GM19025 (cell line): ENCODE data around the gene PRSS56.
"Not testable (repeated sequence)": the region's sequence is repeated elsewhere in the genome, so short reads cannot be mapped to it uniquely, and the experiment has no call there.

Source experiments
- ATAC-seq: cut with Tn5 transposase; IDR thresholded peaks from one replicate; pipeline ENCODE4 v1.9.1; 2021; ENCODE audit warnings: mild to moderate bottlenecking, low read depth, moderate library complexity; ENCODE audit not compliant: unreplicated experiment

PRSS56 gene

GRCh38 chr2:232523682-232524597 is 3.8 kb downstream of the PRSS56 start:
- no peak for ATAC-seq

DNA sequence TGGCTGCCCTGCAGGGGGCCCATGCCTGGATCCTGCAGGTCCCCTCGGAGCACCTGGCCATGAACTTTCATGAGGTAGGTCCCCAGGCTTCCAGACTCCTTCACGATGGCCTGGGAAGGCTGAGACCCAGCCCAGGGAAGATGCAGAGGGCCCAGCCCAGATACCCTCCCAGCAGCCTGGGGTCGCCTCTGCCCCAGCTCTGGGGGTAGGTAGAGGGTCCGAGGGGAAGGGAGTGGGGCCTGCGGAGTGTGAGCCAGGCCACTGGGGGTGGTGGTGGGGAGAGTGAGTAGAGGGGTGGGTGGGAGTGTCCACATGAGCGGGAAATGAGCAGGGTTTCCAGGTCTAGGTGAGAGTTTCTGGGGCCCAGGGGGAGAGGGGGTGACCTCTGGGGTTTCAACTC is 4.6 kb downstream of the PRSS56 start:
- no peak for ATAC-seq

GRCh38 chr2:232525199-232525598 is 5.0 kb downstream of the PRSS56 start:
- no peak for ATAC-seq

- no peak for ATAC-seq
Measured at GRCh38 chr2:232525791-232526371, 5.7 kb downstream of the PRSS56 start, which contains the start of gene CHRND. CHRND (plus strand) TSS chr2:232526160; CDS start chr2:232526216, 56 bp downstream.

DNA sequence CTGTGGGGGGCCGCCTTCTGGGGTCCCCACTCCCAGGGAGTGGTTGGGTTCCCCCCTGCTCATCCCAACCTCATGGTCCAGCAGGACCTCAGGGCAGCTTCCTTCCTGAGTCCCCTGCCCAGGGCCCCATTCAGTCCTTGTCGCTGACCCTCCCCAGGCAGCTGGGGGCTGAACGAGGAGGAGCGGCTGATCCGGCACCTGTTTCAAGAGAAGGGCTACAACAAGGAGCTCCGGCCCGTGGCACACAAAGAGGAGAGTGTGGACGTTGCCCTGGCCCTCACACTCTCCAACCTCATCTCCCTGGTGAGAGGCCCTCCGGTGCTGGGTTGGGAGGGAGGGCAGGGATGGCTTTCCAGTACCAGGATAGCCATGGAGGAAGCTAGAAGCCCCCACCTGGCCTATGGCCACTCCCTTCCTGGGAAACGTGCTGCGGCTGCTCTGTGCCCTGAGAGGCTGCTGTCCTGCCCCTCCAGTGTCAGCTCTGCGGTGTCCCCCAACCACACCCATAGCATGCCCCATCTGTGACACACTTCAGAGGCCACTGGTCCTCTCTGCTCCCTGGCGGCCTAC is 6.3 kb downstream of the PRSS56 start:
- ATAC-seq: no peak

GRCh38 chr2:232527905-232528470 is 7.8 kb downstream of the PRSS56 start:
- ATAC-seq: no peak

DNA sequence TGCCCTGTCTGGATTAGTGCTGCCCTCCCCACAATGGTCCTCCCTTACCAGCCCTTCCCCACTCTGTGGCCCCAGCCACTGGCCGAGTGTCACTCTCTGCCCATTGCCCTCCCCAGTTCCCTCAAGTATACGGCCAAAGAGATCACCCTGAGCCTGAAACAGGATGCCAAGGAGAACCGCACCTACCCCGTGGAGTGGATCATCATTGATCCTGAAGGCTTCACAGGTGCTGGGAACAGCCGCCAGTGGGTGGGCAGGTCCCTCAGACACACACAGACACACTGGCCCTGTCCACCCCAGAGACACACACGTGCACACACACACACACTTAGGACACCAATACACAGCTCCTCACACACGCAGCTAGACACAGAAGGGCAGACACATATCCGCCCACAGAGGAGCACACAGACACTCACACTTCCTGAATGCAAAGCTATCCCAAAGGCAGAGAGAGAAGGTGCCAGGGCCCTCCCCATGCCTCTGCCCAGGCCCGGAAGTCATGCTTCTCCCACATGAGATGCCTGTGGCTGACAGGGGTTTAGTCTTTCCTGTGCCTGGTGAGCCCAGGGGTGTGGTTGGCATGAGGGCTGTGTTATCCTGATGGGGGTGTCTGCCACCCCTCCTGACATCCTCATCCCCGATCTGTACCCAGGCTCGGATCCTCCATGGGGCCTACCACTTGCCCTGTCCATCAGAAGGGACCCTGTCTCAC is 8.7 kb downstream of the PRSS56 start:
- ATAC-seq: no peak

- no peak for ATAC-seq
Measured at GRCh38 chr2:232529806-232530547, 9.8 kb downstream of the PRSS56 start.

GRCh38 chr2:232530626-232531260 is 10.6 kb downstream of the PRSS56 start:
- no peak for ATAC-seq

GRCh38 chr2:232532419-232532818 is 12.2 kb downstream of the PRSS56 start:
- ATAC-seq: no peak

DNA sequence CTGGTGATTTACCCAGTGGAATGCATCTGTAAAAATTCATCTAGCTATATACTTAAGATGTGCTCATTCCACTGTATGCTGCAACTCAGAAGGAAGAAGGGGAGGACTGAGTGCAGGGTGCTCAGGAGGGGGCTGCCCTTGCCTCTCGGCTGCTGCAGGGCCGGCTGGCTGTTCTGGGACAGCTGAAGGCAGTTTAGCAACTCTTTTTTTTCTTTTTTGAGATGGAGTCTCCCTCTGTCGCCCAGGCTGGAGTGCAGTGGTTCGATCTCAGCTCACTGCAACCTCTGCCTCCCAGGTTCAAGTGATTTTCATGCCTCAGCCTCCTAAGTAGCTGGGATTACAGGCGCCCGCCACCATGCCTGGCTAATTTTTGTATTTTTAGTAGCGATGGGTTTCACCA is 12.6 kb downstream of the PRSS56 start:
- ATAC-seq: not testable (repeated sequence)

GRCh38 chr2:232533944-232534710 is 13.9 kb downstream of the PRSS56 start:
- no peak for ATAC-seq

GRCh38 chr2:232534940-232535651 is 14.9 kb downstream of the PRSS56 start:
- no peak for ATAC-seq

GRCh38 chr2:232535761-232536530 is 15.8 kb downstream of the PRSS56 start:
- no peak for ATAC-seq

GRCh38 chr2:232537079-232537478 is 16.9 kb downstream of the PRSS56 start:
- no peak for ATAC-seq

DNA sequence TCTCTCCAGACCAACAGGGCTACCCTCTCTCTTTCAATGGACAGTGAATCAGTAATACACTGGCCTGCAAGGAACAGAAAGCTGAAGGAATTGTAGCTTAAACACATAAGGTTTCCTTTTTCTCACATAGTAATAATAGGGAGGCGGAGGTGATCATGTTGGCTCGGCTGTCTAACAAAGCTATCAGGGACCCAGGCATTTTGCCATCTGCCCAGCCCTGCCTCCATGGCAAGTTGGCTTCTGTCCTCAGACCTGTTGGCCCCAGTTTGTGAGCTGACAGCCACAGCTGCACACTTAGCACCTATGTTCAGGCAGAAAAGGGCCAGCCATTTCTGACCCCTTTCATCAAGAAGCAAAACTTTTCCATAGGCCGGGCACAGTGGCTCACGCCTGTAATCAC is 17.3 kb downstream of the PRSS56 start:
- ATAC-seq: no peak

- ATAC-seq: no peak
Measured at GRCh38 chr2:232538671-232539070, 18.5 kb downstream of the PRSS56 start.
